ENCODE data around the gene GNAL.
A peak's percentile ranks its signal among the peaks of the same experiment; 100 is the strongest.
"Not testable (repeated sequence)": the region's sequence is repeated elsewhere in the genome, so short reads cannot be mapped to it uniquely, and the experiment has no call there.

The GNAL gene

DNA sequence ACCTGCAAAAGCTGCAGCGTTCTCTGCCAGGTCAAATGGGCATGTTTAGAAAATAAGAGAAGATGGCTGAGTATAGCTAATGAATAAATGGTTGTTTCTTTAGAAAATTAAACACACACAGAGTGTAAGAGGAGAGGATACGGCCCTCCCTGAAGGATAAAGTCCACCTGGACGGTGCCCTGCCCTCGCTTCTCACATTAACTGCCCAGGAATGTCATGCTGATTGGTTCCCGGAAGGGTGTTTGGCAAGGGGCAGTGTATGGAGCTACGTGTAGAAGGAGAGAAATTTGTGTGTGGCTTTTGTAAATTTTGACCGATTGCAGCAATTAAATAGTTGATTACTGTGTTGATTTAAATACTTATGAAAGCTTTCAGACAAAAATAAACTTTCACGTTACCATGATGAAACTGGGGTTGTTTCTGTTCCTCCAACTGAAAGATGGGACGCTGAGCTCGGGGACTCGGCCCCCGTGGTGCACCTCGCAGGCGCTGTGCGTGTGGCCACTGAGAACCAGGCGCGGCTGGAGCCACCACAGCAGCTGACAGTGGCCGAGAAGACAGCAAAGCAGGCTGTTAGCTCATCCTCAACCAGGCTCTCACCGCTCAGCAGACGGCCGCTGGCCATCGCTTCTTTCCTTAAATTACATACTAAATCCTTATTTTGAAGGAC is 196.3 kb downstream of the GNAL start:
- DNase-seq = no peak

DNA sequence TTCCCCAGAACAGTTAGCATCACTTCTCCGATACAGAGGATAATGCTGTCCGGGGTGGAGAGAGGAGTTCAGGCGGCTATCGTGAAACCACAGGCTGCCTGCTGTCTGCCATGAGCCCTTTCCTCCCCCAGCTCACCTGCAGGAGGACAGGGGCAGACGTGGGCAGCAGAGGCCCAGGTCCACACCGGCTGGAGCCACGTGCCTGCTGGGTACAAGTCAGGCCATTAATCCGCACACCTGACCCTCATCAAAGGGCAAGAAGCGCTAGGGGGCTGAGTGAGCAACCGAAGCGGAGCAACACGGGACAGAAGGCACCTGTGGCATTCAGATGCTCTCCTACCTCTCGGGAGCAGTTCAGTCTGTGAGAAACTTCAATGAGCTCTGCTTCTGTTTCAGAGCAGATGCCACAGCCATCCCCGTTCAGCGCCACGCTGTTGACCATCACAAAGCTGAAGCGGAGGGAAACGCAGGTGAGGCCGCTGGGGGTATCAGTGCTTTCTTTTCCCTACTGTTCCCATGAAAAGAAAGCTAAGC is 197.6 kb downstream of the GNAL start:
- DNase-seq = no peak

DNA sequence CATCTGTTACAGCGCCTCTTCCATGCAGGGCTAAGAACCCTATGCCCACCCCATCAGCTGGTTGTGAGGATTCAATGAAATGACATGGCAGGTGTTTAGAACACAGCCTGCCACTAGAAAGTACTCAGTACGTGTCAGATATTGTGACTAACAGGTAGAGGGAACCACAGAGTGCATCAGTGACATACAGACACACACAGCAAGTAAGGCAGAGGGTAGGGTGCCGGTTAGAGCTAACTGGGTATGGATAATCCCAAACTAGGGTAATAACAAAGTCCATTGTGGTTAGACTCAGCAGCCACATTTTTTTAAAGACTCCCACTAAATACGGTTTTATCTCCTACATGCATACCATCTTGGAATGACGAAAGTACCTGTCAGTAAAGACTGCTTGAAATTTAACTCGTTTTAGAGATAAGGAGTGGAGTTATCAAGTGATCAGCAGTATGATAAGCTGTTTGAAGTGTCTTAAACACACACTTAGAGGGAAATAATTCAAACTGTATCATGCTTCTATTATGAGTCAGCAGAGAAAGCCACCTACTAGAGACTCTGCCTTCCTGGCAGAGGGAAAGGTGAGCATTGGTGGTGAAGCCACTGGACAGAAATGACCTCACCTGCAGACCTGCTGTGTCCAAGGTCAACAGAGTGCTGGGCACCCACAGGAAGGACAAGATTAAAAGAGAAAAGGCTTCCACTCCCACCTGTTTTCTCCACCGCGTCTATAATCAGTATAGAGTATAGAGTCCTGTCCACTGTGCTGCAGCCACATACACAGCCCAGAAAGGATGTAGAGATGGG is 198.5 kb downstream of the GNAL start:
- no peak for DNase-seq

DNA sequence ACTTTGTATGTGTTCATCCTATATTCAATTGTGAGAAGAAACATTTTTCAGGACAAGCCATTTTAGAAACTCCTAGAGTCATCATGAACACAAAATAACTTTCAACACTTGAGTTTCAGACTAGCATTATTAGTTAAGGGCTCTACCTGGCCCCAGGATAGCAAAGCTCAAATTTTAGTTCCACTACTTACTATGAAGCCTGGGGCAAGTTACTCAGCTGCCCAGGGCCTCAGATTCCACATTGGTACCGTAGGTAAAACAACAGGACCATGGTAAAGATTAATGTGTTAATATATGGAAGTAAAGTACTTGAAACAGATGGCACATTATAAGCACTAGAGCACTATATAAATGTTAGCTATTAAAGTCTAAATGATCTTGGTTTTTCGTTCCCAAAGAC is 199.7 kb downstream of the GNAL start:
- no peak for DNase-seq

DNA sequence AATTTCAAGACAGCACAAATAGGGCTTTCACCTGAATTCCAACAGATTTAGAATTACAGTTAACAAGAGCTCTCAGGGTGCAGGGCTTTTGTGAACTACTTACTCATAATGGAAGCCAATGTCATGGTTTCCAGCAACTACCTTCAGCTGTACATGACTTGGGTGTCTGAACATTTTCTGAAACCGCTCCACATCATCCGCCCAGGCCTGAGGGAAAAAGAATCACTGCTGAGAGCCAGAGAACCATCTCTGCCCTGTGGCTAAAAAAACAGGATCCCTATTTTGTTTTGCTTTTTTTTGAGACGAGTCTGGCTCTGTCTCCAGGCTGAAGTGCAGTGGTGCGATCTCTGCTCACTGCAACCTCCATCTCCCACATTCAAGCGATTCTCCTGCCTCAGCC is 200.2 kb downstream of the GNAL start:
- DNase-seq = no peak

DNA sequence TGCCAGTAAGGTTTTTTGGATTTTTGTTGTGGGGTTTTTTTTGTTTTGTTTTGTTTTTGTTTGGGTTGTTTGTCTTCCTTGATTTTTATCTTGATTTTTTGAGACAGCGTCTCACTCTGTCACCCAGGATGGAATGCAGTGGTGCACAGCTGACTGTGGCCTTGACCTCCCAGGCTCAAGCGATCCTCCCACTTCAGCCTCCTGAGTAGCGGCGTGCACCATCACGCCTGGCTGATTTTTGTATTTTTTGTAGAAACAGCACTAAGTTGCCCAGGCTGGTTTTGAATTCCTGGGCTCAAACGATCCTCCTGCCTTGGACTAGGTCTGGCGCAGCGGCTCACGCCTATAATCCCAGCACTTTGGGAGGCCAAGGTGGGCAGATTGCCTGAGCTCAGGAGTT is 202.7 kb downstream of the GNAL start:
- DNase-seq = no peak

DNA sequence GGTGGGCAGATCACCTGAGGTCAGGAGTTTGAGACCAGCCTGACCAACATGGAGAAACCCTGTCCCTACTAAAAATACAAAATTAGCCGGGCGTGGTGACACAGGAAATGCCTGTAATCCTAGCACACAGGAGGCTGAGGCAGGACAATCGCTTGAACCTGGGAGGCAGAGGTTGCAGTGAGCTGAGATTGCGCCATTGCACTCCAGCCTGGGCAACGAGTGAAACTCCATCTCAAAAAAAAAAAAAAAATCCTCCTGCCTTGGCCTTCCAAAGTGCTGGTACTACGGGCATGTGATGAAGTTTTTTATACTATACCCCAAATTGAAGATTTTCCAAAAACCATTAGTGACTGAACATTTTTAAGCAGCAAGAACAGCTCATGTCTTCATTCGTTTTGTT is 203.4 kb downstream of the GNAL start:
- DNase-seq = not testable (repeated sequence)

DNA sequence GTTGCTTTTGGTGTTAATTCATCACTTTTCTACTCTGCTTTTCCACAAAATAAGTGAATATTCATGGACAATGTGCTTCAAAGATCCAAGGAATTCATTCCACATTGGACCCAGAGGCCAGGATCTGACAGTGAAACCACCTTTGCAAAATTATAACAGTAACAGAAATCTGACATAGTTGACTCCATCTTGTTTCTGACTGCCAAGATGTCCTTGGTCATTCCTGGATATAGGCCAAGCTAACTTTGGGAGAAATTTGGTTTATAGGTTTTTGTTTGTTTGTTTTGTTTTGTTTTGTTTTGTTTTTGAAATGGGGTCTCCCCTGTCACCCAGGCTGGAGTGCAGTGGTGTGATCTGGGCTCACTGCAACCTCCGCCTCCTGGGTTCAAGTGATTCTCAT is 208.7 kb downstream of the GNAL start:
- DNase-seq = no peak

DNA sequence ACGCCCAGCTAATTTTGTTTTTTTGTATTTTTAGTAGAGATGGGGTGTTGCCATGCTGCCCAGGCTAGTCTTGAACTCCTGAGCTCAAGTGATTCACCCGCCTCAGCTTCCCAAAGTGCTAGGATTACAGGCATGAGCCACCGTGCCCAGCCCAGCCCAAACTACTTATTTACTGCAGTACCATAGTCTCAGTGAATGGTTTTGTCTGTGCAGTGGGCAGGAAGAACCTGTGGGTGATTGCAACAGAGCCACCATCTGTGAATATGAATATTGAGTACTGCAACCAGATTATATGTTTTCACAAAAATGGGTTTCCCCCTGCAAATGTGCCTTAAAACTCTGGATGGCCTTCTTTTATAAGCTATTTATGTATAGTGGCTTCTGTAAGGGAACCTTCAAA is 210.0 kb downstream of the GNAL start:
- no peak for DNase-seq

DNA sequence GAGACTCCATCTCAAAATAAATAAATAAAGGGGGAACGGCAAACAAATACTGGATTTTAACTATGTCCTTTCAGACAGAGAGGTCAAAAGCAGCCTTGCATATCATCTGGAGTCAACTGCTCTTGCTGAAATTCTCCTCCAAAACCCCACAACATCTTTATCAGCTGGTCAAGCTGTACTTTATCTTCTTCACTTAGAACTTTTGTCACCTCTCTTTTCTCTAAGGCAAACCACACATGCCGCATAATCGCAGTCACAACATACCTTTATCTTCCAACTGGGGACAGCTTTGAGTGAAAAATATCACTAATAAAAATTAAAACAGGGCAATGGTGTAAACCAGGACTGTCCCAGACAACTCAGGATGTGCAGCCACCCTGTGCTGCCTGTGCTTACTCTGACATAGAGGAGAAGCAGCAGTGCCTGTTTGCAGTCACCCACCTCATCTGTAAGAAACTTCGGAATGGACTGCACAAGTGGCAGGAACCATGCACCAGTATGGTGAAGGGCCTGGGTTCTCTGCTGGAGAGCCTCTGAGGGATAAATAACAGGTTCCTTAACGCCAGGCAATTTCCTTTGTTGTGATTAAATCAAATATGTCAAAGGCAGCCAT is 212.9 kb downstream of the GNAL start:
- DNase-seq = no peak

DNA sequence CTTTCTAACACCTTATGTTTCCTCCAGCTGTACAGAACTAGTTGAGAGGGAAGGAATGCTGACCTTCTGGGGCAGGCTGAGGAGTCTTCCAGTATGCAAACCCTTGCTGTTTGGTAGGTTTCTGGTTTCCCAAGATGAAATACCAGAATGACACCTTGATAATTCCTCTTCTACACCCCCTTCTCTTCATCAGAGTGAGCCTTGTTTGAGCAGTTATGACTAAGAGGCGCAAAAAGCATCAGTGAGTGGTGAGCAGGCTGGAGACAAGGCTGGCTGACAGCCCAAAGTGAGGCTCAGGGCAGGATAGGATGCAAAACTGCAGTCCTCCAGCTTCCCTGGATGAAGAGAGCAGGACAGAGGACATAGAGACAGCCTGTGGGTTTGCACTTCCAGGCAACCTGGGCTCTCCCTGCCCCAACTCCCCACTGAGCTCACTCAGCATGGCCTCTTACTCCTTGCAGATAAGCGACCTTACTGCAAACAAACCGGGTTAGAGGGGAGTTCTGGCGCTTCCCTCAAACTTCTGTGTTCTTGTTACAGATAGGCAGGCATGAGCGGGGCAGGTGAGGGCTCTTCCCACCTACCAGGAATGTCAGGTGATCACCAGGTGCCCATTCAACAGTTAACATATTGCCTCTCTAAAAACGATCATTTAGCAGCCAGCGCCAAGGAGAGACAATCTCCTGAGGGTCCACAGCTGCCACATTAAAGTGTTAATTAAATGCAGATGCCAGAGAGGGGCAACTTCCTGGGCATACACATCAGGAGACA is 213.6 kb downstream of the GNAL start:
- no peak for DNase-seq

DNA sequence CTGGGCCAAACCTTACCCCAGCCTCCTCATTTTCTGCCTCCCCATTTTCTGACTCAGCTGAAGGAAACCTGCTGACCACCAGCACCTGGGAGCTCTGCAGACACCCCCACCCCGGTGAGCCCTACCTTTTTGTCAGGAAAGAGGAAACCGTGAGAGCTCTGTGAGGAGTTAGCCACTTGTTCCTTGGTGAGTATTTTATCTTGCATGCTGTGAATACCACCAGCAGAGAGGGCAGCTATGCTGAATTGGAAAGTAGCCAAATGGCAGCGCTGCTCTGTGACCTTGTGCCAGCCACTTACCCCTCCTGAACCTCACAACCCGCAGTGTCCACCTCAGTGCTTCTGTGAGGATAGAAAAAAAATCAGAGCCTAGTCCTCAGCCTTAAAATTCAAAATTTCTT is 216.5 kb downstream of the GNAL start:
- DNase-seq = no peak

DNA sequence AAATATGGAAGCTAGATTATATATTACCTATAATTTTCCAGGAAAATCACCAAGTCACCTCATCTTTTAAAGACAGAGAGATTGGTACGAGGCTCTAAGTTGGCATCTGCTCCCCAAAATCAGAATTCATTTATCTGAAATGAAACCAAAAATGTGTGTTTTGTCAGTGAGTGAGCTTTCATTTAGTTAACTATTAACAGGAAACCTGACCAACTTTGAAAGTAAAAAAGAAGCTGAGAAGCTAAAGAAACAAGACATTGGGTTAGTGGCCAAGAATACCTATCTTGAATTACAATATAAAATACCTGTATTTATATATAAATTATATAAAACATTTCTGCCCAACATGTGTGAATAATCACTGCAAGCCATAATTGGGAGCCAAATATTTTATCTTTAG is 217.1 kb downstream of the GNAL start:
- DNase-seq = no peak

DNA sequence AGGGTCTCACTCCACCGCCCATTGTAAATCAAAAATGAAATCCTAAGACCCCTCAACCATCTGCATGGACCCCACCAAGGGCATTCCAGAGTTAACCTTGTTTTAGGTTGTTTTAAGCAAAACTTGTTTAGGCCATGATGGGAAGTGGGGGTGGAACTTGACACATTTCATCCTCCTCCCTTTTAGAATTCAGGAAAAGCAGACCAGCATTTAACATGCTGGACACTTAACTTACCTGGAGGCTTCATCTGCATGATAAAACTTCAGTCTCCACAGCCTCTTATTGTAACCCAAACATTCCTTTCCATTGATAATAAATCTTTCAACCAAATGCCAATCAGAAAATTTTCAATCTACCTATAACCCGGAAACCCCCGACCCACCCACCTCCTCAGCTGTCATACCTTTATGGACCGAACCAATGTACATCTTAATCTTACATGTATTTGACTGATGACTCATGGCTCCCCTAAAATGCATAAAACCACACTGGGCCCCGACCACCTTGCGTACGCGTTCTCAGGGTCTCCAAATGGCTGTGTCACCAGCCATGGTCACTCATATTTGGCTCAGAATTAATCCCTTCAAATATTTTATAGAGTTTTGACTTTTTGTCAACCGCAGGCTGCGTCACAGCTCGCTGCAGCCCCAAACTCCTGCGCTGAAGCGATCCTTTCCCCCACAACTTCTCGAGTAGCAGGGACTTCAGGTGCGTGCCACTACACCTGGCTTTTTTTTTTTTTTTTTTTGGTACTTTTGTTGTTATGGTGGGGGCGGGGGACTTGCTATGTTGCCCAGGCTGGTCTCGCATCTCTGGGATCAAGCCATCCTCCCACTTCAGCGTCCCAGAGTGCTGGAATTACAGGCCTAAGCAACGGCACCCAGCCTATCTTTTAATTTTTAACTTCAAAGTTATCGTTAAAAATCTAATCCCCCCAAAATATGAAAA is 218.1 kb downstream of the GNAL start:
- DNase-seq = no peak

DNA sequence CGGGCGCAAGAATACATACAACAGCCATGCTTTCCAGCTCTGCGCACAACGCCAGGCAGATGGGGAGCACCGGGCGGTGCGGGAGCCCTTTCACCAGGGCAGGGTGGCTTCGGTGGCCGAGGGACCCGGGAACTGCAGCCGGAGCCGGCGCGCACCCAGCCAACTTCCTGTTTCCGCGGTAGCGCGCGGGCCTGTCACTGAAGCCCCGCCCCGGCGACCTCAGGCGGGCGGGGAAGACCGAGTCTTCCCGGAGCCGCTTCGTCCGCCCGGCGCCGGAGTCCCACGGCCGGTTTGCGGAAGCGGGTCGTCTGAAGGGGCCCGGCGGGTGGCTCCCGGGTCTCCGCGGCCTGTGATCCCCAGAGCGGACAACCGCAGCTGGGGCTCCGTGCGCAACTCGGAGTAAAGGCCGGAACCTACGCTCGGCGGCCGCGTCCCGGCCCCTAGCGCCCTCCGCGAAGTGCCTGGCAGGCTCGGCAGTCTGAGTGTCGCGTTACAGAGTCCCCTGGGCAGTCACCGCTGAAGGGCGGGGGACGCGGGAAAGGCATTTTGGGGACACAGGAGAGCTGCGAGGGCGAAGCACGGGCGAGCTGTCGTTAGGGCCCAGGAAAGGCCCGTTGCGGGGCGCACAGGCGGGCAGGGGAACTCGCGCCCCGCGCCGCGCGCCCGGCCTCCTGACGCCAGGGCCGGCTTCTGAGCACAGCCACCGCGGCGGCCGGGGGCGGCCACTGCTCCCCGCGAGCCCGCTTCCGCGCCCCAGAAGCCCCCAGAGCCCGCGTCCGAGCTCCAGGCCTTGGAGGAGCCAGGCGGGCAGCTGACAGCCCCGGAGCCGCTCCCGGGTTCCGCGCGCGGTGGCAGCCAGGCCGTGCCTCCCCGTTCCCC is 219.4 kb downstream of the GNAL start, which contains the start of gene MPPE1:
MPPE1 (minus strand) TSS at position 136 of the 879 bp plus-strand sequence. CDS start 11,053 bp downstream, outside the sequence.
- DNase-seq = peak; percentile 70

DNA sequence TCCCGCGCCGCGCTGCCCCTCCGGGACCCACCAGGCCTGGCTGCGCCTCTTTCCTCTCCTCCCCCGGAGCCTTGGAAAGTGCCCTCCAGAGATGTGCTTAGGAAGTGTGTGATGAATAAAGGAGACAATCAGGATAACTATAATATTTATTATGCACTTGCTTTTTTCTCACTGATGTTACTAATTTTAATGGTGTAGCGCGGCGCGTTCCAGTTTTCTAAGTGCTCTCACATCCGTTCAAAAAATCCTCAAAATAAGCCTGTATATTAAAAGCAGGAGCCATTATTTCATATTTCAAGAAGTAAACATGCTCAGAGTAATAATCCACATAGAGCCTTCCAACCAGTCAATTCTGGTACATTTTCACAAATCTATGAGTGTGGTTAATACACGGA is 220.0 kb downstream of the GNAL start:
- no peak for DNase-seq

DNA sequence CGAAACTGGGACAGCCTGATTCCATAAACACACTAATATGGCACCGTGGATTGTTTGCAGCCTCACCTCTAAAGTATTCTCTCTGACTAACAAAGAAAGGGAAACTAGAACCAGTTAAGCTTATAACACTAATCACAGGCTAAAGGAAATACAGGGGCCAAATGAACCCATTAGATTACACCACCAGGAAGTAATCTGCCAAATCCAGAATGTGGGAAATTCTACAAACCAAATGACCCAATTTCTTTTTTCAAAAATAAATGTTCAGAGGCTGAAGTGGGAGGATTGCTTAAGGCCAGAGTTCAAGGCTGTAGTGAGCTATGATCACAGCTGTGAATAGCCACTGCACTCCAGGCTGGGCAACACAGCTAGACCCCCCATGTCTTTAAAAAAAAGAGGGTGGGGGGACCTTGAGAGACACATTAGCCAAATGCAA is 220.5 kb downstream of the GNAL start:
- DNase-seq = no peak

DNA sequence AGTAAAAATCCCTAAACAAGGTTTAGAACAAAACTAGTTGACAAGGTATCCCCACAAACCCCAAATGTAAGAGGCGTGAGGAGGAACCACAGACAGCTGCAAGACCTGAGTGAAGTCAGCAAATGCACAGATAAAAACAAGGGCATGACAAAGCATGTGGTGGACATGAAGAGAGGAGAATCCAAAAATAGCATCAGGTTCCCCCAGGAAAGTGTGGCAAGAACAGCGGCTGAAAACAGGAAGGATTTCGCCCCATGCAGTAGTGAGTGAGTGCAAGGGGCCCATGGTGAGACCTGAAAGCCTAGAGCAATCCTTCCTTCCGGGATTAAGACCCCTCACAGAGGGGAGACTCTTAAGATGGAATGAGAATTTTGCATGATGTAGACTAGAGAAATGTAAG is 227.8 kb downstream of the GNAL start:
- not testable (repeated sequence) for DNase-seq

DNA sequence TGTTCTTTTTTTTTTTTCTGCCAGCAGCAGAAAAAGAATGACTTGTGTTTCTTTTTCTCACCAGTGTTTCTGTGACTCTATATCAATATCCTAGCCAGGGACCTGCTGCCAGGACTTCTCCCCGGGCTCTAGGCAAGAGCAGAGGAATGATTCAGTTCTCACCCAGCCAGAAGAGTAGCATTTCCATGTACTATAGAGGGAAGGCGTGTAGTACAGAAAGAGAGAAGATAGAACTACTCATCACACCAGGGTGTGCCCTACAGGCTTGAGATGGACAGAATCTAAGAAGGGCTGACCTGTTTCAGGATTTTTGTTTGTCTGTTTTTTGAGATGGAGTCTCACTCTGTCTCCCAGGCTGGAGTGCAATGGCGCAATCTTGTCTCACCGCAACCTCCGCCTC is 230.5 kb downstream of the GNAL start:
- not testable (repeated sequence) for DNase-seq

DNA sequence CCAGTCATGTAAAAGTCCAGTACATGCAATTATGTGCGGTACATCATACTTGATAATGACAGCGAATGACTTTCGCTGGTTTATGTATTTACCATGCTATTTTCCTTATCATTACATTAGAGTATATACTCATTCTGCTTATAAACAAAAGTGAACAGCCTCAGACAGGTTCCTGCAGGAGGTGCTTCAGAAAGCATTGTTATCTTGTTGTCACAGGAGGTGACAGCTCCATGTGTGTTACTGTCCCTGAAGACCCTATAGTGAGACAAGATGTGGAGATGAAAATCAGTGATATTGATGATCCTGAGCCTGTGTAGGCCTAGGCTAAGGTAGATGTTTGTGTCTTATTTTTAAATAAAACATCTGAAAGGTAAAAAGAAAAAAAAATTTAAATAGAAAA is 234.4 kb downstream of the GNAL start:
- DNase-seq = no peak

All from NCI-H748 treated with DMSO at 0.1 percent for 48 hours (cell line).